ENCODE data around the gene C10orf120. TPM values are rescaled to one million over a fixed set of nuclear protein-coding genes. Genes with fewer than 3 reads are reported as not detected.

C10orf120 gene
- total RNA-seq, 4 donors from 2014 or later: not detected

DNA sequence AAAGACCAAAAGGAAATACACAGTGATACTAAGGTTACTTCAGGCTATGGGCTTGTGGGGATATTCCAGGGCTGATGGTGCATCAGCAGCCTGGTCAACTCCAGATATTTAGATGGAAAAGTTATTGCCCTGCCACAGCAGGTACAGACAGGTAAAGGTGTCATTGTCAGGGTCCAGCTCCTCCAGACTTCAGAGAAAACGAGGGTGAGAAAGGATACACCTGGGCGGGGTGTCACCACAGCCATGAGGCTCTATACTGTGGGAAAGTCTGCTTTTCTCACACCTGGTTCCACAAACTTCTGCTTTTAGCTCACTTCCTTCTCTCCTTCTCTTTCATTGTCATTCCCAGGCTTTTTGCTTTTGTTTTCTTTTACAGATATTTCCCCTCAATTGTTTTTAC lies 2.0 kb upstream of the C10orf120 start:
- Histone ChIP-seq H3K36me3 (no peaks in the 10 kb centered on the region), H3K4me1 (no peaks in the 10 kb centered on the region), H3K9me3 (no peaks in the 10 kb centered on the region), H3K27me3 (peaks cover 4% of the 10 kb centered on the region), H3K27ac (no peak overlapping the region), H3K4me3 (no peak overlapping the region)
- intact Hi-C loops (cut with DNase I; ENCODE audit: low total_unique reads): loop anchor here (10.0 kb wide), 1 partner anchor 57 kb away; no protein-coding TSS in a partner anchor
- WGBS, 2 donors (ENCODE audit: low coverage in 1 of 2): 54% methylated on average over 2 of the region's 2 CpGs; no CpG with 5 or more reads in 1 of the 2 donors
- TF ChIP-seq, protein P1, sequence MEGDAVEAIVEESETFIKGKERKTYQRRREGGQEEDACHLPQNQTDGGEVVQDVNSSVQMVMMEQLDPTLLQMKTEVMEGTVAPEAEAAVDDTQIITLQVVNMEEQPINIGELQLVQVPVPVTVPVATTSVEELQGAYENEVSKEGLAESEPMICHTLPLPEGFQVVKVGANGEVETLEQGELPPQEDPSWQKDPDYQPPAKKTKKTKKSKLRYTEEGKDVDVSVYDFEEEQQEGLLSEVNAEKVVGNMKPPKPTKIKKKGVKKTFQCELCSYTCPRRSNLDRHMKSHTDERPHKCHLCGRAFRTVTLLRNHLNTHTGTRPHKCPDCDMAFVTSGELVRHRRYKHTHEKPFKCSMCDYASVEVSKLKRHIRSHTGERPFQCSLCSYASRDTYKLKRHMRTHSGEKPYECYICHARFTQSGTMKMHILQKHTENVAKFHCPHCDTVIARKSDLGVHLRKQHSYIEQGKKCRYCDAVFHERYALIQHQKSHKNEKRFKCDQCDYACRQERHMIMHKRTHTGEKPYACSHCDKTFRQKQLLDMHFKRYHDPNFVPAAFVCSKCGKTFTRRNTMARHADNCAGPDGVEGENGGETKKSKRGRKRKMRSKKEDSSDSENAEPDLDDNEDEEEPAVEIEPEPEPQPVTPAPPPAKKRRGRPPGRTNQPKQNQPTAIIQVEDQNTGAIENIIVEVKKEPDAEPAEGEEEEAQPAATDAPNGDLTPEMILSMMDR (IDR thresholded peaks at IDR 0.05): no peak
- no peak for TF ChIP-seq POLR2AphosphoS5 (IDR thresholded peaks at IDR 0.05)
- no peak for TF ChIP-seq EP300 (IDR thresholded peaks at IDR 0.05; ENCODE audit: low read depth)
- TF ChIP-seq POLR2A (IDR thresholded peaks at IDR 0.05): no peak
- in situ Hi-C loops (cut with MboI; ENCODE audit: low pct_ligation_motif_present in 1 of 4, low pct_unique_long_range_greater_than_20kb in 1 of 4, low sequenced_read_pairs in 3 of 4): no loop called here
- DNase-seq: no peak

GRCh38 chr10:122696687-122697086 lies 3.0 kb downstream of the C10orf120 start:
- WGBS, 2 donors (ENCODE audit: low coverage in 1 of 2): 92 to 100% methylated on average over 1 of the region's 1 CpG
- H3K27me3 ChIP-seq: no peaks in the 10 kb centered on the region
- no peak for DNase-seq
- in situ Hi-C loops (cut with MboI; ENCODE audit: low pct_ligation_motif_present in 1 of 4, low pct_unique_long_range_greater_than_20kb in 1 of 4, low sequenced_read_pairs in 3 of 4): no loop called here
- H3K27ac ChIP-seq: no peak overlapping the region
- no peak for TF ChIP-seq POLR2AphosphoS5 (IDR thresholded peaks at IDR 0.05)
- TF ChIP-seq EP300 (IDR thresholded peaks at IDR 0.05; ENCODE audit: low read depth): no peak
- TF ChIP-seq, protein P1 (IDR thresholded peaks at IDR 0.05): no peak
- TF ChIP-seq POLR2A (IDR thresholded peaks at IDR 0.05): no peak
- H3K4me1 ChIP-seq: no peaks in the 10 kb centered on the region
- H3K36me3 ChIP-seq: no peaks in the 10 kb centered on the region
- H3K9me3 ChIP-seq: no peaks in the 10 kb centered on the region
- intact Hi-C loops (cut with DNase I; ENCODE audit: low total_unique reads): no loop called here
- no peak overlapping the region for H3K4me3 ChIP-seq

DNA sequence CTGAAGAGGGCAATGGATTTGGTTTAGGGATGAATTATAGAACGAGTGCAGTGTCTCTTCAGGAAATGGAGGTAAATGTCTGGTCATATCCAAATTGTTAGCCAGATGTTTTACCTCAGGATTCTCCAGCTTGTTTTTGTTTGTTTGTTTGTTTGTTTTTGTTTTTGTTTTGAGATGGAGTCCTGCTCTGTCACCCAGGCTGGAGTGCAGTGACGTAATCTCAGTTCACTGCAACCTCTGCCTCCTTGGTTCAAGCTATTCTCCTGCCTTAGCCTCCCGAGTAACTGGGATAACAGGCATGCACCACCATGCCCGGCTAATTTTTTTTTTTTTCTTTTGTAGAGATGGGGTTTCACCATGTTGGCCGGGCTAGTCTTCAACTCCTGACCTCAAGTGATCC lies 6.9 kb downstream of the C10orf120 start:
- intact Hi-C loops (cut with DNase I; ENCODE audit: low total_unique reads) (no loop called here), in situ Hi-C loops (cut with MboI; ENCODE audit: low pct_ligation_motif_present in 1 of 4, low pct_unique_long_range_greater_than_20kb in 1 of 4, low sequenced_read_pairs in 3 of 4) (no loop called here)
- 74 to 78% methylated on average over 5 of the region's 5 CpGs for WGBS, 2 donors (ENCODE audit: low coverage in 1 of 2)
- no peaks in the 10 kb centered on the region for H3K27me3 ChIP-seq
- no peak overlapping the region for H3K4me3 ChIP-seq
- no peaks in the 10 kb centered on the region for H3K9me3 ChIP-seq
- H3K27ac ChIP-seq: no peak overlapping the region
- H3K4me1 ChIP-seq: no peaks in the 10 kb centered on the region
- DNase-seq: no peak
- no peaks in the 10 kb centered on the region for H3K36me3 ChIP-seq
- TF ChIP-seq POLR2AphosphoS5 (IDR thresholded peaks at IDR 0.05) (no peak), POLR2A (IDR thresholded peaks at IDR 0.05) (no peak), EP300 (IDR thresholded peaks at IDR 0.05; ENCODE audit: low read depth) (no peak)
- TF ChIP-seq, protein P1 (IDR thresholded peaks at IDR 0.05): no peak

DNA sequence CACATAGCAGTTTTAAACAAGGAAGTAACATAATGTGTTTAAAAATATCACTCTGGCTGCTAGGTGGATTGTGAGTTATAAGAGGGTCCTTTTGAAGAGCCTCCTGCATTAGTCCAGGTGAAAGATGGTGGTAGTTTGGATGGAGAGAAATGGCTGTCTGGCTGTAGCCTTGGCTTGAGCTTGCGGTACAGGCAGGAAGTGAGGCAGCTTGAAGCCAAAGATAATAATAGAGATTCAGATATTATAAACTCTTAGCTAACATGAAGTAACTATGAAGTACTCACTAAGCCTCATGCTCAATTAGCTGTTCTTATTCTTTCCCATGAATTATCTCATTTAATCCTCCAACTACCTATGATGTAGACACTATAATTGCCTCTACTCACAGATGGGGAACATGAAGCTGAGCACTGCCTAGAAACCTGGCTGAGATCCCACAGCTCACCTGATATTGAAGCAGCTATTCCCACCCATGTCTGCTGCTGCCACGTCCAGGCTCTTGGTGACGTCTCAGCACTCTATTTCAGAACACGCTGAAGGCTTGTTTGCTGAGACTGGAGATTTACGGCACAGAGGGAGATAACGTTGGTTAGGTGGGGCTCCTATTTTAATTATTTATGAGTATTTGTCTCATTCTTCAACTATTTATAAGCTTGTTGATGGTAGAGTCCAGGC lies 10.4 kb downstream of the C10orf120 start:
- Histone ChIP-seq H3K27me3 (peaks cover 4% of the 10 kb centered on the region), H3K9me3 (no peaks in the 10 kb centered on the region), H3K36me3 (no peaks in the 10 kb centered on the region), H3K4me3 (no peak overlapping the region), H3K4me1 (no peaks in the 10 kb centered on the region), H3K27ac (no peak overlapping the region)
- WGBS, 2 donors (ENCODE audit: low coverage in 1 of 2): 56% methylated on average over 6 of the region's 6 CpGs
- intact Hi-C loops (cut with DNase I; ENCODE audit: low total_unique reads): no loop called here
- TF ChIP-seq EP300 (IDR thresholded peaks at IDR 0.05; ENCODE audit: low read depth) (no peak), POLR2AphosphoS5 (IDR thresholded peaks at IDR 0.05) (no peak), POLR2A (IDR thresholded peaks at IDR 0.05) (no peak)
- TF ChIP-seq, protein P1 (IDR thresholded peaks at IDR 0.05): no peak
- in situ Hi-C loops (cut with MboI; ENCODE audit: low pct_ligation_motif_present in 1 of 4, low pct_unique_long_range_greater_than_20kb in 1 of 4, low sequenced_read_pairs in 3 of 4): no loop called here
- no peak for DNase-seq
